OCI-LY7 (cell line): ENCODE data around the gene CXCR3.
A peak's percentile ranks its signal among the peaks of the same experiment; 100 is the strongest.

Experiments used
- CTCF ChIP-seq: fragments of 200-600 bp; sonication (generic); conservative IDR thresholded peaks from 2 replicates; pipeline ENCODE4 v1.5.1; 2014; ENCODE audit warnings: mild to moderate bottlenecking, antibody characterized with exemption, low read length, moderate library complexity, mixed read lengths
- EZH2phosphoT487 ChIP-seq: fragments of 200-600 bp; sonication (generic); IDR thresholded peaks from 2 replicates; pipeline ENCODE4 v1.6.1; 2018; ENCODE audit warnings: low read depth, borderline replicate concordance, mild to moderate bottlenecking, mixed run types, antibody characterized with exemption, low read length, moderate library complexity, mixed read lengths

GRCh38 chrX:71652405-71652804, 34.1 kb upstream of the CXCR3 start:
- TF ChIP-seq CTCF: peak; percentile 80
- no peak for TF ChIP-seq EZH2phosphoT487
